Prostate gland (tissue), 2 donors: Measurements from ENCODE around the gene TMEM43. TPM values are rescaled to one million over a fixed set of nuclear protein-coding genes. Genes with fewer than 3 reads are reported as not detected.

Source experiments
- DNase-seq: peaks from one replicate; pipeline ENCODE4 v3.0.0-alpha.2; 2019; ENCODE audit warnings: low spot score
- H3K27ac ChIP-seq, 2 donors: fragments of 200-600 bp; sonication (generic); 2 replicates each; pipeline ENCODE4 v1.5.1; 2017 to 2019
- H3K27me3 ChIP-seq: fragments of 200-600 bp; sonication (generic); replicated peaks from 2 replicates; pipeline ENCODE4 v1.5.1; 2019; ENCODE audit not compliant: insufficient read depth
- H3K36me3 ChIP-seq, 2 donors: fragments of 200-600 bp; sonication (generic); 1 replicate in 1 of 2; 2 replicates in 1 of 2; pipeline versions ENCODE4 v1.5.1 to v1.8.1; 2017 to 2019
- H3K4me1 ChIP-seq: fragments of 200-600 bp; sonication (generic); replicated peaks from 2 replicates; pipeline ENCODE4 v1.5.1; 2019
- H3K4me3 ChIP-seq, 2 donors: fragments of 200-600 bp; sonication (generic); 2 replicates each; pipeline ENCODE4 v1.5.1; 2017 to 2019
- H3K9me3 ChIP-seq: fragments of 200-600 bp; sonication (generic); 2 replicates; pipeline ENCODE4 v1.5.1; 2017
- POLR2A ChIP-seq: fragments of 450-650 bp; IDR thresholded peaks from one replicate; pipeline ENCODE4 v1.6.1; 2016; ENCODE audit warnings: antibody characterized with exemption, mild to moderate bottlenecking
- POLR2AphosphoS5 ChIP-seq: sonication (generic); formaldehyde crosslinking; IDR thresholded peaks from one replicate; pipeline ENCODE4 v1.6.1; 2017; ENCODE audit warnings: antibody characterized with exemption
- WGBS: methylation state at CpG from one replicate; pipeline ENCODE4 v1.1.5; 2018; 5-methylcytosine and 5-hydroxymethylcytosine counted together
- intact Hi-C: fragments of 100-400 bp; cut with DNase I; formaldehyde crosslinking; loops from one replicate; pipeline ENCODE4 v1.14.2; 2022
- total RNA-seq, 2 donors: library from RNA; depleted of rRNA; stranded (reverse); fragments of >200 nt; gene quantifications; one replicate each; pipeline ENCODE4 v1.1.0, GENCODE V29; 2016
- TF ChIP-seq, protein P1 (sequence below), 4 experiments: fragments of 200-600 bp in 2 of 4; fragments of 450-650 bp in 2 of 4; sonication (generic) in 2 of 4; IDR thresholded peaks; 1 replicate in 3 of 4; 2 replicates in 1 of 4; pipeline ENCODE4 v1.5.1; 2016 to 2019; ENCODE audit warnings: antibody characterized with exemption in 4 of 4, mild to moderate bottlenecking in 2 of 4, moderate library complexity in 2 of 4

Gene TMEM43
- total RNA-seq, 2 donors from 2014 or later = 56.8 to 80.5 TPM

DNA sequence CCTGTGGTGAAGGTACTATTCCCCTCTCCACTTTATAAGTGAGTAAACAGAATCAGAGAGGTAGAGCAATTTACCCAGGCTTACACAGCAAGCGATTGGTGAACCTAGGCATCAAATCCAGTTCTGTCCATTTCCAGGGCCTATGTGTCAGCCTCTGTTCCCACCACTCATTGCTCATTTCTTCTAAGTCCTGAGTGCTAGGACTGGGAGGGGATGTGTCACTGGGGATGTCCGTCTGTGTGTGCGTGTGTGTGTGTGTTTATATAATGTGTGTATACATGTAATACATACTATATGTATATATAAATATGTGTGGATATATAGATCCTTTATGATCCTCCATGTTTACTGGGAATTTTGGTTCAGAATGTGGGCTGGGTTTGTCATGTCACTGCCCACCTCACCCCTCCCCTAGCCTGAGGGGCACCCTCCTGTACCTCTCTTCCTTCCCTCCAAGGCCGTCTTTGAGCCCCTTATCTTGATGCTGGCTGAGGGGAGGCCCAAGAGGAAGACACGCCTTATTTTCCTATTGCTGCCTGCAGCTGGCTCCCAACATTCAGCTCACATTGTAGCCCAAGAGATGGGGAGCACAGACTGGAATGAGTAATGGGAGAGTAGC is 2.1 kb downstream of the TMEM43 start:
- Histone ChIP-seq H3K9me3 (no peaks in the 10 kb centered on the region), H3K27ac (no peak overlapping the region), H3K4me1 (peaks cover 20% of the 10 kb centered on the region), H3K4me3 (no peak overlapping the region), H3K36me3 (peaks cover 11% of the 10 kb centered on the region in 2 donors), H3K27me3 (no peaks in the 10 kb centered on the region)
- WGBS = 69% methylated on average over 5 of the region's 5 CpGs
- TF ChIP-seq, protein P1, sequence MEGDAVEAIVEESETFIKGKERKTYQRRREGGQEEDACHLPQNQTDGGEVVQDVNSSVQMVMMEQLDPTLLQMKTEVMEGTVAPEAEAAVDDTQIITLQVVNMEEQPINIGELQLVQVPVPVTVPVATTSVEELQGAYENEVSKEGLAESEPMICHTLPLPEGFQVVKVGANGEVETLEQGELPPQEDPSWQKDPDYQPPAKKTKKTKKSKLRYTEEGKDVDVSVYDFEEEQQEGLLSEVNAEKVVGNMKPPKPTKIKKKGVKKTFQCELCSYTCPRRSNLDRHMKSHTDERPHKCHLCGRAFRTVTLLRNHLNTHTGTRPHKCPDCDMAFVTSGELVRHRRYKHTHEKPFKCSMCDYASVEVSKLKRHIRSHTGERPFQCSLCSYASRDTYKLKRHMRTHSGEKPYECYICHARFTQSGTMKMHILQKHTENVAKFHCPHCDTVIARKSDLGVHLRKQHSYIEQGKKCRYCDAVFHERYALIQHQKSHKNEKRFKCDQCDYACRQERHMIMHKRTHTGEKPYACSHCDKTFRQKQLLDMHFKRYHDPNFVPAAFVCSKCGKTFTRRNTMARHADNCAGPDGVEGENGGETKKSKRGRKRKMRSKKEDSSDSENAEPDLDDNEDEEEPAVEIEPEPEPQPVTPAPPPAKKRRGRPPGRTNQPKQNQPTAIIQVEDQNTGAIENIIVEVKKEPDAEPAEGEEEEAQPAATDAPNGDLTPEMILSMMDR (IDR thresholded peaks at IDR 0.05) = no peak
- TF ChIP-seq POLR2A (no peak), POLR2AphosphoS5 (no peak)
- intact Hi-C loops = loop anchor here (10.0 kb wide), 1 partner anchor 328 kb away; no protein-coding TSS in a partner anchor
- no peak for DNase-seq

DNA sequence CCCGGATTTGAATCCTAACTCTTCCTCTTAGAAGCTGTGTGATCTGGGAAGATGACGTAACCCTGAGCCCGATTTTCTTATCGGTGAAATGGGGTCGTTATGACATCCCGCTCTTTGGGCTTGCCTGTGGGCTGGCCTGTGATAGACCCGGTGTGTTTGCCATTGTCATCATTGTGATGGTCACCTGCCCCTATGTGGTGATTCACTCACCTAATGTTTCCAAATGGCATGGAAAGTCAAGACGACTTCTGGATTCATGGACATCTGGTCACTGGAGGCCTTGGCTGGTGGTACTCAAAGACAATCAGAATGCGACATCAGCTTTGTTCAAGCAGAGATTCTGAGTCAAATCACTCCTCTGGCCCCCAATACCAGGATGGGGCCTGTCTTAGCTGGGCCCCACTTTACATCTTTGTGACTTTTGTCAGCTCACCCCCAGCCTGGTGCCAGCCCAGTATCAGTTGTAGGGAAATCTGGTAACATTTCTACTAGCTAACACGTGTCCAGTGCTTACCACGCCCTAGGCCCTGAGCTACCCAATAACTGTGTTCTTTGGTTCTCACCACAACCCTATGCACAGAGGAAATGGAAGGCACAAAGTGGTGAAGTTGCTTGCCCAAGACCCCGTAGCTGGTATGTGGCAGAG is 2.8 kb downstream of the TMEM43 start:
- no peak overlapping the region for H3K4me3 ChIP-seq
- H3K9me3 ChIP-seq = no peaks in the 10 kb centered on the region
- H3K27ac ChIP-seq = no peak overlapping the region
- intact Hi-C loops = loop anchor here (10.0 kb wide), 1 partner anchor 327 kb away; no protein-coding TSS in a partner anchor
- 89% methylated on average over 12 of the region's 12 CpGs for WGBS
- peaks cover 11 to 18% of the 10 kb centered on the region in 2 donors for H3K36me3 ChIP-seq
- TF ChIP-seq, protein P1 (IDR thresholded peaks at IDR 0.05) = no peak
- no peak for TF ChIP-seq POLR2A
- TF ChIP-seq POLR2AphosphoS5 = no peak
- DNase-seq = no peak
- H3K27me3 ChIP-seq = no peaks in the 10 kb centered on the region
- peaks cover 19% of the 10 kb centered on the region for H3K4me1 ChIP-seq

DNA sequence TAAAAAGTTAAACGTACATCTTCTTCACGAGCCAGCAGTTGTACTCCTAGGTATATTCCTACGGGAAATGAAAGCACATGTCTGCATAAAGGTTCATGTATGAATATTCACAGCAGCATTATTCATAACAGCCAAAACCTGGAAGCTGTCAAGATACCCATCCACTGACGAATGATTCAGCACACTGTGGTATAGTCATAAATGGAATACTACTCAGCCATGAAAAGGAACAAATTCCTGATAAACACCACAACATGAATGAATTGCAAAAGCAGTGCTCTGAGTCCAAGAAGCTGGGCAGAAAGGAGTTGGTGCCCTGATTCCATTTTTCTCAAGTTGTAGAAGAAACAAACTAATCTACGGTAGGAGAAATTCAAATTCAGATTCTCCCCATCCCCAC is 3.9 kb downstream of the TMEM43 start:
- 96% methylated on average over 5 of the region's 5 CpGs for WGBS

DNA sequence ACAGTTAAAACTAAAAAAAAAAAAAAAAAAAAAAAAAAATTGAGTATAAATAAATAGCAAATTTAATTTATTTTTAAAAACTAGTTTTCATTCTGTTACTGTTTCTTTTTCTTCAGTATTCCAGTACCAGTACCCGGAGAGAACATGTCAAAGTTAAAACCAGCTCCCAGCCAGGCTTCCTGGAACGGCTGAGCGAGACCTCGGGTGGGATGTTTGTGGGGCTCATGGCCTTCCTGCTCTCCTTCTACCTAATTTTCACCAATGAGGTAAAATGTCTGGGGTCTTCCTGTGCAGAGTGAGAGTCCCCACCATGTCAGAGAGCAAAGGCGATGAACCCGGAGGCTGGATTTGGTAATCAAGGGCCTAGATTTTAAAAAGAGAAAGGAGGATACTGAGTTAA is 4.4 kb downstream of the TMEM43 start:
- no peaks in the 10 kb centered on the region for H3K27me3 ChIP-seq
- H3K27ac ChIP-seq = no peak overlapping the region
- intact Hi-C loops = loop anchor here (10.0 kb wide), 1 partner anchor 326 kb away; no protein-coding TSS in a partner anchor
- TF ChIP-seq POLR2A = no peak
- TF ChIP-seq POLR2AphosphoS5 = no peak
- TF ChIP-seq, protein P1 (IDR thresholded peaks at IDR 0.05) = no peak
- DNase-seq = no peak
- H3K4me1 ChIP-seq = peaks cover 10% of the 10 kb centered on the region
- 94% methylated on average over 6 of the region's 6 CpGs for WGBS
- no peak overlapping the region for H3K4me3 ChIP-seq
- H3K36me3 ChIP-seq = peaks cover 21 to 31% of the 10 kb centered on the region in 2 donors
- H3K9me3 ChIP-seq = no peaks in the 10 kb centered on the region

More for the DNA sequence above, 3.9 kb downstream of the TMEM43 start:
- H3K9me3 ChIP-seq = no peaks in the 10 kb centered on the region
- DNase-seq = no peak
- TF ChIP-seq, protein P1 (IDR thresholded peaks at IDR 0.05) = no peak
- no peak for TF ChIP-seq POLR2A
- TF ChIP-seq POLR2AphosphoS5 = no peak
- intact Hi-C loops = loop anchor here (10.0 kb wide), 1 partner anchor 326 kb away; no protein-coding TSS in a partner anchor
- H3K27ac ChIP-seq = no peak overlapping the region
- H3K4me1 ChIP-seq = peaks cover 13% of the 10 kb centered on the region
- no peaks in the 10 kb centered on the region for H3K27me3 ChIP-seq
- no peak overlapping the region for H3K4me3 ChIP-seq
- peaks cover 17 to 25% of the 10 kb centered on the region in 2 donors for H3K36me3 ChIP-seq
